ENCODE results near the gene FAM13C. TPM values are rescaled to one million over a fixed set of nuclear protein-coding genes. Genes with fewer than 3 reads are reported as not detected.

FAM13C gene
- total RNA-seq, 2 donors from 2014 or later, result 5.4 to 9.6 TPM

GRCh38 chr10:59289853-59290252 is 72.5 kb downstream of the FAM13C start:
- Histone ChIP-seq H3K27ac (no peak overlapping the region), H3K36me3 (replicated peaks in 1 of 2; ENCODE audit: insufficient read depth in 1 of 2, low read depth in 2 of 2) (no peaks in the 10 kb centered on the region), H3K4me3 (no peak overlapping the region), H3K9me3 (no peaks in the 10 kb centered on the region), H3K4me1 (no peaks in the 10 kb centered on the region), H3K27me3 (no peaks in the 10 kb centered on the region)
- no peak for TF ChIP-seq CTCF (IDR thresholded peaks at IDR 0.05)
- no peak for TF ChIP-seq POLR2A (IDR thresholded peaks at IDR 0.05)
- intact Hi-C loops (cut with DNase I), result no loop called here
- DNase-seq (no peak), ATAC-seq (no peak)
- 61 to 68% methylated on average over 3 of the region's 3 CpGs for WGBS, 2 donors

DNA sequence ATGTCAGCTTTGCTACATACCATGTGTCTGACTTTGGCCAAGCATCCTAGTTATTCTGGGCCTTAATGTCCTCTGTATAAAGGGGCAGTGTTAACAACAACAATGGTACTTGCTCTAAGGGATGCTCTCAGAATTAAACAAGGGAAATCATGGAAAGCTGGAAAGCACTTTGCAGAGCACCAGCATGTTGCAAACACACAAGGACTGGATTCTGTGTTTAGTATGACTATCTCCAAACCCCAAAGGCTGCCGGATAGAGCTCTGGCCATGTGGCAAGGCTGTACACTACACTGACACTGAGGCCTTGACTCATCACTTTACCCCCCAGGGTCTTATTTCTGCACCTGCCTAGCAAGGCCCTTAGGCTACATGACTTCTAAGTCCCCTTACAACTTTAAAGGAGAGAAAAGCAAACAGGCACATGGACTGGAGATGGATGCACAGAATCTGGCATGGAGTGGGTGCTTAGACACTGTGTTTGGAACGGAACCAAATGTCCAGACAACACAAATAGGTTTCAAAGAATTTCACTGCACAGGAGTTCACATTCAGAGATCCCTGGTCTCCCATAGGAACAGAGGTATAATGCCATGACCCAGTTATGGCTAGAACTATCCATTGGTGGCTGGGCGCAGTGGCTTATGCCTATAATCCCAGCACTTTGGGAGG is 74.6 kb downstream of the FAM13C start:
- 66 to 77% methylated on average over 3 of the region's 3 CpGs for WGBS, 2 donors
- intact Hi-C loops (cut with DNase I), result no loop called here
- no peak for ATAC-seq

DNA sequence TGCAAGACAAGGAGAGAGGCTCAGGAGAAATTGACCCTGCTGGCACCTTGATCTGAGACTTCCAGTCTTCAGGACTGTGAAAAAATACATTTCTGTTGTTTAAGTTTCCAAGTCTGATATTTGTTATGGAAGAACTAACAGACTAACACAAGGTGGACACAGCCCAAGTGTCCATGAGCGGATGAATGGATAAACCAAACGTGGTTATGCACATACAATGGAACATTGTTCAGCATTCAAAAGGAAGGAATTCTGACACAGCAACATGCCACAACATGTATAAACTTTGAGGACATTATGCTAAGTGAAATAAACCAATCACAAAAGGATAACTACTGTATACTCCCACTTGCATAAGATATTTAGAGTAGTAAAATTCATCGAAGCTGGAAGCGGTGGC is 76.5 kb downstream of the FAM13C start:
- TF ChIP-seq CTCF (IDR thresholded peaks at IDR 0.05) (no peak), POLR2A (IDR thresholded peaks at IDR 0.05) (no peak)
- intact Hi-C loops (cut with DNase I), result no loop called here
- DNase-seq (no peak), ATAC-seq (no peak)
- Histone ChIP-seq H3K36me3 (replicated peaks in 1 of 2; ENCODE audit: insufficient read depth in 1 of 2, low read depth in 2 of 2) (no peaks in the 10 kb centered on the region), H3K9me3 (no peaks in the 10 kb centered on the region), H3K4me3 (no peak overlapping the region), H3K4me1 (no peaks in the 10 kb centered on the region), H3K27ac (no peak overlapping the region), H3K27me3 (no peaks in the 10 kb centered on the region)
- 74 to 81% methylated on average over 4 of the region's 4 CpGs for WGBS, 2 donors

More for the DNA sequence above, 74.6 kb downstream of the FAM13C start:
- H3K4me3 ChIP-seq, result no peak overlapping the region
- H3K4me1 ChIP-seq, result no peaks in the 10 kb centered on the region
- no peak for DNase-seq
- TF ChIP-seq POLR2A (IDR thresholded peaks at IDR 0.05) (no peak), CTCF (IDR thresholded peaks at IDR 0.05) (no peak)
- H3K27ac ChIP-seq, result no peak overlapping the region
- H3K27me3 ChIP-seq, result no peaks in the 10 kb centered on the region
- H3K9me3 ChIP-seq, result no peaks in the 10 kb centered on the region
- H3K36me3 ChIP-seq (replicated peaks in 1 of 2; ENCODE audit: insufficient read depth in 1 of 2, low read depth in 2 of 2), result no peaks in the 10 kb centered on the region

GRCh38 chr10:59285073-59285472 is 77.3 kb downstream of the FAM13C start:
- Histone ChIP-seq H3K4me3 (no peak overlapping the region), H3K27me3 (no peaks in the 10 kb centered on the region), H3K9me3 (no peaks in the 10 kb centered on the region), H3K27ac (no peak overlapping the region), H3K4me1 (no peaks in the 10 kb centered on the region), H3K36me3 (replicated peaks in 1 of 2; ENCODE audit: insufficient read depth in 1 of 2, low read depth in 2 of 2) (no peaks in the 10 kb centered on the region)
- TF ChIP-seq CTCF (IDR thresholded peaks at IDR 0.05) (no peak), POLR2A (IDR thresholded peaks at IDR 0.05) (no peak)
- no peak for DNase-seq
- 80 to 89% methylated on average over 4 of the region's 4 CpGs for WGBS, 2 donors
- intact Hi-C loops (cut with DNase I), result no loop called here
- ATAC-seq, result no peak
